HepG2 (cell line): Measurements from ENCODE around the gene TLR5. TPM values are rescaled to one million over a fixed set of nuclear protein-coding genes. Genes with fewer than 3 reads are reported as not detected.

ENCODE experiments used
- HOXA7 ChIP-seq: sonication (generic); formaldehyde crosslinking; IDR thresholded peaks from 2 replicates; pipeline ENCODE4 v1.8.1; 2022; ENCODE audit warnings: mild to moderate bottlenecking, missing genetic modification reagents, moderate library complexity
- JUNB ChIP-seq: sonication (generic); formaldehyde crosslinking; IDR thresholded peaks from 2 replicates; pipeline ENCODE4 v1.8.0; 2022; ENCODE audit warnings: missing genetic modification reagents, mild to moderate bottlenecking, borderline replicate concordance
- KDM1A ChIP-seq: IDR thresholded peaks from 2 replicates; pipeline ENCODE4 v1.6.1; 2016; ENCODE audit warnings: missing compliant biosample characterization
- MED1 ChIP-seq: sonication (generic); formaldehyde crosslinking; IDR thresholded peaks from 2 replicates; pipeline ENCODE4 v1.4.0; 2020; ENCODE audit warnings: missing genetic modification reagents
- RELA ChIP-seq: sonication (generic); formaldehyde crosslinking; IDR thresholded peaks from 2 replicates; pipeline ENCODE4 v1.4.0; 2020; ENCODE audit warnings: missing genetic modification reagents
- TBP ChIP-seq: sonication (generic); formaldehyde crosslinking; IDR thresholded peaks from 2 replicates; pipeline ENCODE4 v1.5.0; 2020; ENCODE audit warnings: missing genetic modification reagents
- TGIF2 ChIP-seq: IDR thresholded peaks from 2 replicates; pipeline ENCODE4 v1.6.1; 2016; ENCODE audit warnings: control low read depth, missing compliant biosample characterization
- ZNF3 ChIP-seq: IDR thresholded peaks from 2 replicates; pipeline ENCODE4 v1.7.0; 2017; ENCODE audit warnings: inconsistent platforms
- ZNF782 ChIP-seq: sonication (generic); formaldehyde crosslinking; IDR thresholded peaks from 2 replicates; pipeline ENCODE4 v1.4.0; 2020; ENCODE audit warnings: missing genetic modification reagents, mild to moderate bottlenecking, borderline replicate concordance
- ZNF83 ChIP-seq: sonication (generic); formaldehyde crosslinking; IDR thresholded peaks from 2 replicates; pipeline ENCODE4 v1.4.0; 2020; ENCODE audit warnings: missing genetic modification reagents, mild to moderate bottlenecking, borderline replicate concordance
- polyA plus RNA-seq, 8 experiments: library from polyadenylated mRNA; depleted of rRNA in 3 of 8; stranded (reverse) in 7 of 8; unstranded in 1 of 8; fragments of >200 nt; fragmentation: Illumina TruSeq in 4 of 8; extraction: Trizol in 4 of 8; gene quantifications; 2 replicates each; pipeline versions ENCODE4 v1.2.1 to v1.2.3, GENCODE V29; 2011 to 2016; ENCODE audit warnings: low read depth in 4 of 8, missing spikeins in 1 of 8, mixed read lengths in 1 of 8; ENCODE audit not compliant: insufficient read depth in 1 of 8
- total RNA-seq, 5 experiments: library from RNA; depleted of rRNA; stranded (reverse); fragments of >200 nt; fragmentation: Illumina TruSeq; extraction: Trizol; gene quantifications; 2 replicates each; pipeline ENCODE4 v1.2.3, GENCODE V29; 2016; ENCODE audit warnings: low read depth in 1 of 5
- TF ChIP-seq, protein P1 (sequence below): sonication (generic); formaldehyde crosslinking; IDR thresholded peaks from 2 replicates; pipeline ENCODE4 v1.5.0; 2020; ENCODE audit warnings: mild to moderate bottlenecking, missing genetic modification reagents, borderline replicate concordance
- TF ChIP-seq, protein P2 (sequence below): sonication (generic); formaldehyde crosslinking; IDR thresholded peaks from 2 replicates; pipeline ENCODE4 v1.5.0; 2020; ENCODE audit warnings: missing genetic modification reagents
- TF ChIP-seq, protein P3 (sequence below): sonication (generic); formaldehyde crosslinking; IDR thresholded peaks from 2 replicates; pipeline ENCODE4 v1.4.0; 2020; ENCODE audit warnings: mild to moderate bottlenecking, missing genetic modification reagents
- TF ChIP-seq, protein P4 (sequence below): conservative IDR thresholded peaks from 2 replicates; pipeline ENCODE4 v1.6.1; 2018; ENCODE audit warnings: missing genetic modification reagents

TLR5 gene
- total and polyA plus RNA-seq, 2 of the 13 experiments (the other 11 are each of a cell fraction or from before 2014, with no cell fraction given) = not detected

DNA sequence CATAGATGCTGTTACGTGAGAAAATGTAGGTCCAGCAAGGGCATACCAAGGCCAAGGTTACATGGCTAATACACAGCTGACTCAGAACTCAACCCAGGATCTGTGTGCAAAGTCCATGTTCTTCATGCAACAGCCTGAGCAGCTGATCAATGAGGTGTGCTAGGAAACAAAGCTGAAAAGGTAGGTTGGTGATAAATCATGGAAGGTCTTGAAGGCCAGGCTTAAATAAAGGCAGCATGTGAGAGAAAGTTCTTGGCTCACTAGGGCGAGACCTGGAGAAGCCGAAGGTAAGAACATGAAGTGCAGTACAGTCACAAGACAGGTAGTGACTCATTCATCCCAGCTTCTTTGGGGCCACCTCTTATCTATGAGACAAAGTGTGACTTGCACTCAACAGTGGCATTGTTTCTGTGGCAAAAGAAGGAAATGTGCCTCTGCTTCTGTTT is 33.4 kb downstream of the TLR5 start (continued):
- TF ChIP-seq, protein P1, sequence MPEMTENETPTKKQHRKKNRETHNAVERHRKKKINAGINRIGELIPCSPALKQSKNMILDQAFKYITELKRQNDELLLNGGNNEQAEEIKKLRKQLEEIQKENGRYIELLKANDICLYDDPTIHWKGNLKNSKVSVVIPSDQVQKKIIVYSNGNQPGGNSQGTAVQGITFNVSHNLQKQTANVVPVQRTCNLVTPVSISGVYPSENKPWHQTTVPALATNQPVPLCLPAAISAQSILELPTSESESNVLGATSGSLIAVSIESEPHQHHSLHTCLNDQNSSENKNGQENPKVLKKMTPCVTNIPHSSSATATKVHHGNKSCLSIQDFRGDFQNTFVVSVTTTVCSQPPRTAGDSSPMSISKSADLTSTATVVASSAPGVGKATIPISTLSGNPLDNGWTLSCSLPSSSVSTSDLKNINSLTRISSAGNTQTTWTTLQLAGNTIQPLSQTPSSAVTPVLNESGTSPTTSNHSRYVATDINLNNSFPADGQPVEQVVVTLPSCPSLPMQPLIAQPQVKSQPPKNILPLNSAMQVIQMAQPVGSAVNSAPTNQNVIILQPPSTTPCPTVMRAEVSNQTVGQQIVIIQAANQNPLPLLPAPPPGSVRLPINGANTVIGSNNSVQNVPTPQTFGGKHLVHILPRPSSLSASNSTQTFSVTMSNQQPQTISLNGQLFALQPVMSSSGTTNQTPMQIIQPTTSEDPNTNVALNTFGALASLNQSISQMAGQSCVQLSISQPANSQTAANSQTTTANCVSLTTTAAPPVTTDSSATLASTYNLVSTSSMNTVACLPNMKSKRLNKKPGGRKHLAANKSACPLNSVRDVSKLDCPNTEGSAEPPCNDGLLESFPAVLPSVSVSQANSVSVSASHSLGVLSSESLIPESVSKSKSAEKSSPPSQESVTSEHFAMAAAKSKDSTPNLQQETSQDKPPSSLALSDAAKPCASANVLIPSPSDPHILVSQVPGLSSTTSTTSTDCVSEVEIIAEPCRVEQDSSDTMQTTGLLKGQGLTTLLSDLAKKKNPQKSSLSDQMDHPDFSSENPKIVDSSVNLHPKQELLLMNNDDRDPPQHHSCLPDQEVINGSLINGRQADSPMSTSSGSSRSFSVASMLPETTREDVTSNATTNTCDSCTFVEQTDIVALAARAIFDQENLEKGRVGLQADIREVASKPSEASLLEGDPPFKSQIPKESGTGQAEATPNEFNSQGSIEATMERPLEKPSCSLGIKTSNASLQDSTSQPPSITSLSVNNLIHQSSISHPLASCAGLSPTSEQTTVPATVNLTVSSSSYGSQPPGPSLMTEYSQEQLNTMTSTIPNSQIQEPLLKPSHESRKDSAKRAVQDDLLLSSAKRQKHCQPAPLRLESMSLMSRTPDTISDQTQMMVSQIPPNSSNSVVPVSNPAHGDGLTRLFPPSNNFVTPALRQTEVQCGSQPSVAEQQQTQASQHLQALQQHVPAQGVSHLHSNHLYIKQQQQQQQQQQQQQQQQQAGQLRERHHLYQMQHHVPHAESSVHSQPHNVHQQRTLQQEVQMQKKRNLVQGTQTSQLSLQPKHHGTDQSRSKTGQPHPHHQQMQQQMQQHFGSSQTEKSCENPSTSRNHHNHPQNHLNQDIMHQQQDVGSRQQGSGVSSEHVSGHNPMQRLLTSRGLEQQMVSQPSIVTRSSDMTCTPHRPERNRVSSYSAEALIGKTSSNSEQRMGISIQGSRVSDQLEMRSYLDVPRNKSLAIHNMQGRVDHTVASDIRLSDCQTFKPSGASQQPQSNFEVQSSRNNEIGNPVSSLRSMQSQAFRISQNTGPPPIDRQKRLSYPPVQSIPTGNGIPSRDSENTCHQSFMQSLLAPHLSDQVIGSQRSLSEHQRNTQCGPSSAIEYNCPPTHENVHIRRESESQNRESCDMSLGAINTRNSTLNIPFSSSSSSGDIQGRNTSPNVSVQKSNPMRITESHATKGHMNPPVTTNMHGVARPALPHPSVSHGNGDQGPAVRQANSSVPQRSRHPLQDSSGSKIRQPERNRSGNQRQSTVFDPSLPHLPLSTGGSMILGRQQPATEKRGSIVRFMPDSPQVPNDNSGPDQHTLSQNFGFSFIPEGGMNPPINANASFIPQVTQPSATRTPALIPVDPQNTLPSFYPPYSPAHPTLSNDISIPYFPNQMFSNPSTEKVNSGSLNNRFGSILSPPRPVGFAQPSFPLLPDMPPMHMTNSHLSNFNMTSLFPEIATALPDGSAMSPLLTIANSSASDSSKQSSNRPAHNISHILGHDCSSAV (CRISPR knock-in tag) = no peak
- TF ChIP-seq, protein P2, sequence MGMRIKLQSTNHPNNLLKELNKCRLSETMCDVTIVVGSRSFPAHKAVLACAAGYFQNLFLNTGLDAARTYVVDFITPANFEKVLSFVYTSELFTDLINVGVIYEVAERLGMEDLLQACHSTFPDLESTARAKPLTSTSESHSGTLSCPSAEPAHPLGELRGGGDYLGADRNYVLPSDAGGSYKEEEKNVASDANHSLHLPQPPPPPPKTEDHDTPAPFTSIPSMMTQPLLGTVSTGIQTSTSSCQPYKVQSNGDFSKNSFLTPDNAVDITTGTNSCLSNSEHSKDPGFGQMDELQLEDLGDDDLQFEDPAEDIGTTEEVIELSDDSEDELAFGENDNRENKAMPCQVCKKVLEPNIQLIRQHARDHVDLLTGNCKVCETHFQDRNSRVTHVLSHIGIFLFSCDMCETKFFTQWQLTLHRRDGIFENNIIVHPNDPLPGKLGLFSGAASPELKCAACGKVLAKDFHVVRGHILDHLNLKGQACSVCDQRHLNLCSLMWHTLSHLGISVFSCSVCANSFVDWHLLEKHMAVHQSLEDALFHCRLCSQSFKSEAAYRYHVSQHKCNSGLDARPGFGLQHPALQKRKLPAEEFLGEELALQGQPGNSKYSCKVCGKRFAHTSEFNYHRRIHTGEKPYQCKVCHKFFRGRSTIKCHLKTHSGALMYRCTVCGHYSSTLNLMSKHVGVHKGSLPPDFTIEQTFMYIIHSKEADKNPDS = no peak
- TF ChIP-seq ZNF3 (CRISPR knock-in tag) (no peak), ZNF83 (CRISPR knock-in tag) (no peak), RELA (CRISPR knock-in tag) (no peak), ZNF782 (CRISPR knock-in tag) (no peak), HOXA7 (CRISPR knock-in tag) (no peak), TGIF2 (CRISPR knock-in tag) (no peak), MED1 (CRISPR knock-in tag) (peak; percentile 19; the same call in 1 of the 2 replicates), TBP (CRISPR knock-in tag) (no peak), KDM1A (no peak), JUNB (CRISPR knock-in tag) (peak; percentile 54; the same call in 1 of the 2 replicates)
- TF ChIP-seq, protein P3, sequence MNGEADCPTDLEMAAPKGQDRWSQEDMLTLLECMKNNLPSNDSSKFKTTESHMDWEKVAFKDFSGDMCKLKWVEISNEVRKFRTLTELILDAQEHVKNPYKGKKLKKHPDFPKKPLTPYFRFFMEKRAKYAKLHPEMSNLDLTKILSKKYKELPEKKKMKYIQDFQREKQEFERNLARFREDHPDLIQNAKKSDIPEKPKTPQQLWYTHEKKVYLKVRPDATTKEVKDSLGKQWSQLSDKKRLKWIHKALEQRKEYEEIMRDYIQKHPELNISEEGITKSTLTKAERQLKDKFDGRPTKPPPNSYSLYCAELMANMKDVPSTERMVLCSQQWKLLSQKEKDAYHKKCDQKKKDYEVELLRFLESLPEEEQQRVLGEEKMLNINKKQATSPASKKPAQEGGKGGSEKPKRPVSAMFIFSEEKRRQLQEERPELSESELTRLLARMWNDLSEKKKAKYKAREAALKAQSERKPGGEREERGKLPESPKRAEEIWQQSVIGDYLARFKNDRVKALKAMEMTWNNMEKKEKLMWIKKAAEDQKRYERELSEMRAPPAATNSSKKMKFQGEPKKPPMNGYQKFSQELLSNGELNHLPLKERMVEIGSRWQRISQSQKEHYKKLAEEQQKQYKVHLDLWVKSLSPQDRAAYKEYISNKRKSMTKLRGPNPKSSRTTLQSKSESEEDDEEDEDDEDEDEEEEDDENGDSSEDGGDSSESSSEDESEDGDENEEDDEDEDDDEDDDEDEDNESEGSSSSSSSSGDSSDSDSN = no peak
- TF ChIP-seq, protein P4, sequence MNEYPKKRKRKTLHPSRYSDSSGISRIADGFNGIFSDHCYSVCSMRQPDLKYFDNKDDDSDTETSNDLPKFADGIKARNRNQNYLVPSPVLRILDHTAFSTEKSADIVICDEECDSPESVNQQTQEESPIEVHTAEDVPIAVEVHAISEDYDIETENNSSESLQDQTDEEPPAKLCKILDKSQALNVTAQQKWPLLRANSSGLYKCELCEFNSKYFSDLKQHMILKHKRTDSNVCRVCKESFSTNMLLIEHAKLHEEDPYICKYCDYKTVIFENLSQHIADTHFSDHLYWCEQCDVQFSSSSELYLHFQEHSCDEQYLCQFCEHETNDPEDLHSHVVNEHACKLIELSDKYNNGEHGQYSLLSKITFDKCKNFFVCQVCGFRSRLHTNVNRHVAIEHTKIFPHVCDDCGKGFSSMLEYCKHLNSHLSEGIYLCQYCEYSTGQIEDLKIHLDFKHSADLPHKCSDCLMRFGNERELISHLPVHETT (CRISPR knock-in tag) = no peak
